HEK293 (cell line): Measurements from ENCODE around the gene TMEM220.

ENCODE experiments used
- CTCF ChIA-PET: fragments of 350-600 bp; formaldehyde crosslinking; extraction: SDS; loops from one replicate; lab custom pipeline; 2021; ENCODE audit warnings: antibody characterized with exemption; lab: Yijun Ruan, JAX
- POLR2A ChIA-PET: fragments of 300-600 bp; formaldehyde crosslinking; extraction: SDS; loops from one replicate; lab custom pipeline; 2020; ENCODE audit warnings: antibody characterized with exemption, inconsistent platforms; lab: Yijun Ruan, JAX
- H3K27ac ChIP-seq: fragments of 200-500 bp; sonication (Bioruptor generic); 2 replicates; pipeline ENCODE4 v1.5.1; 2014; ENCODE audit warnings: low read depth, low read length, control low read depth, inconsistent platforms; ENCODE audit errors: extremely low read depth
- H3K36me3 ChIP-seq, 2 experiments: fragments of 200-500 bp in 1 of 2; sonication (Bioruptor generic) in 1 of 2; 1 replicate in 1 of 2; 2 replicates in 1 of 2; pipeline ENCODE4 v1.5.1; 2014 to 2017; ENCODE audit warnings: inconsistent platforms in 2 of 2, low read length in 2 of 2; ENCODE audit not compliant: control insufficient read depth in 2 of 2, insufficient read depth in 1 of 2
- H3K4me1 ChIP-seq: fragments of 200-500 bp; sonication (Bioruptor generic); 2 replicates; pipeline ENCODE4 v1.5.1; 2014; ENCODE audit warnings: mild to moderate bottlenecking, low read length, inconsistent platforms; ENCODE audit not compliant: control insufficient read depth, insufficient read depth
- H3K4me3 ChIP-seq: 2 replicates; pipeline ENCODE4 v1.5.1; 2011; ENCODE audit warnings: low read depth, mild to moderate bottlenecking, control low read depth, low read length, moderate library complexity
- H3K9me3 ChIP-seq: fragments of 200-500 bp; sonication (Bioruptor generic); 2 replicates; pipeline ENCODE4 v1.5.1; 2014; ENCODE audit warnings: low read depth, low read length, inconsistent platforms; ENCODE audit not compliant: control insufficient read depth, insufficient read depth
- BCL11A ChIP-seq: fragments of 450-650 bp; formaldehyde crosslinking; IDR thresholded peaks from 2 replicates; pipeline ENCODE4 v1.5.1; 2016; ENCODE audit warnings: low read depth, missing biosample characterization, missing genetic modification characterization
- BCL11B ChIP-seq: fragments of 450-650 bp; formaldehyde crosslinking; IDR thresholded peaks from 2 replicates; pipeline ENCODE4 v1.5.1; 2016; ENCODE audit warnings: low read depth, missing biosample characterization, missing genetic modification characterization
- HOXA7 ChIP-seq: sonication (generic); formaldehyde crosslinking; IDR thresholded peaks from 2 replicates; pipeline ENCODE4 v1.8.1; 2022; ENCODE audit warnings: missing genetic modification reagents, borderline replicate concordance
- HOXD13 ChIP-seq: sonication (generic); formaldehyde crosslinking; IDR thresholded peaks from 2 replicates; pipeline ENCODE4 v1.8.0; 2022; ENCODE audit warnings: missing genetic modification reagents, borderline replicate concordance
- KLF16 ChIP-seq: fragments of 450-650 bp; formaldehyde crosslinking; IDR thresholded peaks from 2 replicates; pipeline ENCODE4 v1.5.1; 2017; ENCODE audit warnings: missing biosample characterization, missing genetic modification characterization
- MZF1 ChIP-seq: fragments of 450-650 bp; formaldehyde crosslinking; IDR thresholded peaks from 2 replicates; pipeline ENCODE4 v1.5.1; 2017; ENCODE audit warnings: missing biosample characterization, missing genetic modification characterization, borderline replicate concordance
- SP2 ChIP-seq: fragments of 450-650 bp; formaldehyde crosslinking; IDR thresholded peaks from 2 replicates; pipeline ENCODE4 v1.5.1; 2016; ENCODE audit warnings: missing biosample characterization, missing genetic modification characterization
- WT1 ChIP-seq: fragments of 450-650 bp; formaldehyde crosslinking; IDR thresholded peaks from 2 replicates; pipeline ENCODE4 v1.5.1; 2016; ENCODE audit warnings: missing biosample characterization, missing genetic modification characterization
- ZEB2 ChIP-seq: fragments of 450-650 bp; formaldehyde crosslinking; IDR thresholded peaks from 2 replicates; pipeline ENCODE4 v1.5.1; 2016; ENCODE audit warnings: missing biosample characterization, missing genetic modification characterization
- ZFP3 ChIP-seq: fragments of 450-650 bp; formaldehyde crosslinking; IDR thresholded peaks from 2 replicates; pipeline ENCODE4 v1.5.1; 2016; ENCODE audit warnings: low read depth, missing biosample characterization, missing genetic modification characterization
- ZFP69B ChIP-seq: fragments of 450-650 bp; formaldehyde crosslinking; IDR thresholded peaks from 2 replicates; pipeline ENCODE4 v1.5.1; 2016; ENCODE audit warnings: missing biosample characterization, missing genetic modification characterization
- ZIC2 ChIP-seq: fragments of 450-650 bp; formaldehyde crosslinking; IDR thresholded peaks from 2 replicates; pipeline ENCODE4 v1.5.1; 2016; ENCODE audit warnings: missing biosample characterization, missing genetic modification characterization
- ZNF175 ChIP-seq: fragments of 450-650 bp; formaldehyde crosslinking; IDR thresholded peaks from 2 replicates; pipeline ENCODE4 v1.5.1; 2016; ENCODE audit warnings: missing biosample characterization, missing genetic modification characterization
- ZNF184 ChIP-seq: fragments of 450-650 bp; IDR thresholded peaks from 2 replicates; pipeline ENCODE4 v1.5.1; 2018; ENCODE audit warnings: missing biosample characterization, mild to moderate bottlenecking, missing genetic modification characterization
- ZNF202 ChIP-seq: fragments of 450-650 bp; formaldehyde crosslinking; IDR thresholded peaks from 2 replicates; pipeline ENCODE4 v1.5.1; 2016; ENCODE audit warnings: missing biosample characterization, missing genetic modification characterization, borderline replicate concordance
- ZNF221 ChIP-seq: fragments of 450-650 bp; formaldehyde crosslinking; IDR thresholded peaks from 2 replicates; pipeline ENCODE4 v1.5.1; 2017; ENCODE audit warnings: missing biosample characterization, missing genetic modification characterization, borderline replicate concordance
- ZNF37A ChIP-seq: fragments of 450-650 bp; IDR thresholded peaks from 2 replicates; pipeline ENCODE4 v1.5.1; 2018; ENCODE audit warnings: missing biosample characterization, missing genetic modification characterization
- ZNF426 ChIP-seq: fragments of 450-650 bp; formaldehyde crosslinking; IDR thresholded peaks from 2 replicates; pipeline ENCODE4 v1.5.1; 2017; ENCODE audit warnings: missing biosample characterization, missing genetic modification characterization, mild to moderate bottlenecking, inconsistent platforms, moderate library complexity
- ZNF529 ChIP-seq: fragments of 450-650 bp; formaldehyde crosslinking; IDR thresholded peaks from 2 replicates; pipeline ENCODE4 v1.5.1; 2017; ENCODE audit warnings: missing genetic modification characterization, missing biosample characterization; ENCODE audit not compliant: insufficient replicate concordance
- ZNF571 ChIP-seq: fragments of 450-650 bp; formaldehyde crosslinking; IDR thresholded peaks from 2 replicates; pipeline ENCODE4 v1.5.0; 2017; ENCODE audit warnings: missing biosample characterization, missing genetic modification characterization
- ZNF600 ChIP-seq: fragments of 450-650 bp; formaldehyde crosslinking; IDR thresholded peaks from 2 replicates; pipeline ENCODE4 v1.5.1; 2016; ENCODE audit warnings: missing biosample characterization, missing genetic modification characterization
- ZNF621 ChIP-seq: fragments of 450-650 bp; formaldehyde crosslinking; IDR thresholded peaks from 2 replicates; pipeline ENCODE4 v1.5.1; 2017; ENCODE audit warnings: missing biosample characterization, missing genetic modification characterization
- ZNF701 ChIP-seq: fragments of 450-650 bp; formaldehyde crosslinking; IDR thresholded peaks from 2 replicates; pipeline ENCODE4 v1.5.1; 2016; ENCODE audit warnings: missing biosample characterization, missing genetic modification characterization
- ZXDB ChIP-seq: fragments of 450-650 bp; formaldehyde crosslinking; IDR thresholded peaks from 2 replicates; pipeline ENCODE4 v1.5.1; 2016; ENCODE audit warnings: missing biosample characterization, missing genetic modification characterization
- TF ChIP-seq, protein P1 (sequence below): fragments of 450-650 bp; formaldehyde crosslinking; IDR thresholded peaks from 2 replicates; pipeline ENCODE4 v1.5.1; 2016; ENCODE audit warnings: missing biosample characterization, missing genetic modification characterization
- TF ChIP-seq, protein P2 (sequence below): fragments of 450-650 bp; formaldehyde crosslinking; IDR thresholded peaks from 2 replicates; pipeline ENCODE4 v1.5.1; 2016; ENCODE audit warnings: missing biosample characterization, missing genetic modification characterization
- TF ChIP-seq, protein P3 (sequence below): fragments of 450-650 bp; formaldehyde crosslinking; conservative IDR thresholded peaks from 2 replicates; pipeline ENCODE4 v1.5.1; 2016; ENCODE audit warnings: low read depth, missing biosample characterization, missing genetic modification characterization

Gene TMEM220

DNA sequence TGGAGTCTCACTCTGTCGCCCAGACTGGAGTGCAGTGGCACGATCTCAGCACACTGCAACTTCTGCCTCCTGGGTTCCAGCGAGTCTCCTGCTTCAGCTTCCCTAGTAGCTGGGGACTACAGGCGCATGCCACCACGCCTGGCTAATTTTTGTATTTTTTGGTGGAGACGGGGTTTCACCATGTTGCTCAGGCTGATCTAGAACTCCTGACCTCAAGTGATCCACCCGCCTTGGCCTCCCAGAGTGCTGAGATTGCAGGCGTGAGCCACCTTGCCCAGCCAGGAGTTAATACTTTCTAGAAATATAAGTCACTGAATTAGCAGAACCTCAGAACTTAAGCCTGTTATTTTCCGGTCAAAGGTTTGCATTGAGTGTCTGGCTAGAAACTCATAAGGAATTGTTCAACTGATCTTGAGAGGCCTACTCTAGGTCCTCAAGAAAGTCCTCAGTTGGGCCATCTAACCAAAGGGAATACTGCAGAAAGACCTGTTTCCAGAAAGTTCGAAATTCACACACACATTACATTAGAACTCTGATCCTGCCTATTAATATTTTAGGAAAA, 1.4 kb downstream of the TMEM220 start (continued):
- TF ChIP-seq, protein P1, sequence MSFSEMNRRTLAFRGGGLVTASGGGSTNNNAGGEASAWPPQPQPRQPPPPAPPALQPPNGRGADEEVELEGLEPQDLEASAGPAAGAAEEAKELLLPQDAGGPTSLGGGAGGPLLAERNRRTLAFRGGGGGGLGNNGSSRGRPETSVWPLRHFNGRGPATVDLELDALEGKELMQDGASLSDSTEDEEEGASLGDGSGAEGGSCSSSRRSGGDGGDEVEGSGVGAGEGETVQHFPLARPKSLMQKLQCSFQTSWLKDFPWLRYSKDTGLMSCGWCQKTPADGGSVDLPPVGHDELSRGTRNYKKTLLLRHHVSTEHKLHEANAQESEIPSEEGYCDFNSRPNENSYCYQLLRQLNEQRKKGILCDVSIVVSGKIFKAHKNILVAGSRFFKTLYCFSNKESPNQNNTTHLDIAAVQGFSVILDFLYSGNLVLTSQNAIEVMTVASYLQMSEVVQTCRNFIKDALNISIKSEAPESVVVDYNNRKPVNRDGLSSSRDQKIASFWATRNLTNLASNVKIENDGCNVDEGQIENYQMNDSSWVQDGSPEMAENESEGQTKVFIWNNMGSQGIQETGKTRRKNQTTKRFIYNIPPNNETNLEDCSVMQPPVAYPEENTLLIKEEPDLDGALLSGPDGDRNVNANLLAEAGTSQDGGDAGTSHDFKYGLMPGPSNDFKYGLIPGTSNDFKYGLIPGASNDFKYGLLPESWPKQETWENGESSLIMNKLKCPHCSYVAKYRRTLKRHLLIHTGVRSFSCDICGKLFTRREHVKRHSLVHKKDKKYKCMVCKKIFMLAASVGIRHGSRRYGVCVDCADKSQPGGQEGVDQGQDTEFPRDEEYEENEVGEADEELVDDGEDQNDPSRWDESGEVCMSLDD (tag by site-specific recombination): no peak

DNA sequence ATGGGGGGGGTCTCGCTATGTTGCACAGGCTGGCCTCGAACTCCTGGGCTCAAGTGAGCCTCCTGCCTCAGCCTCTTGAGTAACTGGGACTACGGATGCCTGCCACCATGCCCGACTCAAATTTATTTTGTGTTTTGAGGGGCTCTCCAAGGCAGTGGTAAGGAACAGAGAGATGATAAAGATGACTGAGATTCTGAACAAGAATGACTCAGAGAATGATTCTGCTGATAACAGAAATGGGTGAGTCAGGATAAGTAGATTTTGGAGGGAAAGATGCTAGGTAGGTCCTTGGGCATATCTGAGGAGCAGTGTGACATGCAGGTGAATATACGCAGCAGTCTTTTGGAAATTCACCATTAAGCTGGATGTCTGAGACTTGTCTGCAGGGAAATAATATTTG, 2.6 kb downstream of the TMEM220 start:
- ChIA-PET CTCF (interaction anchor here (0.6 to 3.7 kb wide), 2 partner anchors 10 to 31 kb away, joined by 6 to 17 read pairs; no protein-coding TSS in a partner anchor), POLR2A (no interaction called here)
- no peak for TF ChIP-seq BCL11A (tag by site-specific recombination)
- TF ChIP-seq ZNF426 (tag by site-specific recombination): no peak
- TF ChIP-seq ZNF600 (tag by site-specific recombination): no peak
- TF ChIP-seq ZFP3 (tag by site-specific recombination): no peak
- TF ChIP-seq ZNF37A (tag by site-specific recombination): no peak
- no peak for TF ChIP-seq ZNF175
- no peak for TF ChIP-seq SP2 (tag by site-specific recombination)
- TF ChIP-seq ZIC2: no peak
- no peak for TF ChIP-seq ZNF529 (tag by site-specific recombination)
- no peak for TF ChIP-seq ZNF184 (tag by site-specific recombination)
- no peak for TF ChIP-seq BCL11B
- TF ChIP-seq, protein P2, sequence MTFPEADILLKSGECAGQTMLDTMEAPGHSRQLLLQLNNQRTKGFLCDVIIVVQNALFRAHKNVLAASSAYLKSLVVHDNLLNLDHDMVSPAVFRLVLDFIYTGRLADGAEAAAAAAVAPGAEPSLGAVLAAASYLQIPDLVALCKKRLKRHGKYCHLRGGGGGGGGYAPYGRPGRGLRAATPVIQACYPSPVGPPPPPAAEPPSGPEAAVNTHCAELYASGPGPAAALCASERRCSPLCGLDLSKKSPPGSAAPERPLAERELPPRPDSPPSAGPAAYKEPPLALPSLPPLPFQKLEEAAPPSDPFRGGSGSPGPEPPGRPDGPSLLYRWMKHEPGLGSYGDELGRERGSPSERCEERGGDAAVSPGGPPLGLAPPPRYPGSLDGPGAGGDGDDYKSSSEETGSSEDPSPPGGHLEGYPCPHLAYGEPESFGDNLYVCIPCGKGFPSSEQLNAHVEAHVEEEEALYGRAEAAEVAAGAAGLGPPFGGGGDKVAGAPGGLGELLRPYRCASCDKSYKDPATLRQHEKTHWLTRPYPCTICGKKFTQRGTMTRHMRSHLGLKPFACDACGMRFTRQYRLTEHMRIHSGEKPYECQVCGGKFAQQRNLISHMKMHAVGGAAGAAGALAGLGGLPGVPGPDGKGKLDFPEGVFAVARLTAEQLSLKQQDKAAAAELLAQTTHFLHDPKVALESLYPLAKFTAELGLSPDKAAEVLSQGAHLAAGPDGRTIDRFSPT (tag by site-specific recombination): no peak
- TF ChIP-seq ZNF701 (tag by site-specific recombination): no peak
- Histone ChIP-seq H3K36me3 (no peaks in the 10 kb centered on the region), H3K4me3 (no peak overlapping the region), H3K27ac (no peak overlapping the region), H3K4me1 (no peaks in the 10 kb centered on the region; the same call in 1 of the 2 replicates), H3K9me3 (no peaks in the 10 kb centered on the region)

DNA sequence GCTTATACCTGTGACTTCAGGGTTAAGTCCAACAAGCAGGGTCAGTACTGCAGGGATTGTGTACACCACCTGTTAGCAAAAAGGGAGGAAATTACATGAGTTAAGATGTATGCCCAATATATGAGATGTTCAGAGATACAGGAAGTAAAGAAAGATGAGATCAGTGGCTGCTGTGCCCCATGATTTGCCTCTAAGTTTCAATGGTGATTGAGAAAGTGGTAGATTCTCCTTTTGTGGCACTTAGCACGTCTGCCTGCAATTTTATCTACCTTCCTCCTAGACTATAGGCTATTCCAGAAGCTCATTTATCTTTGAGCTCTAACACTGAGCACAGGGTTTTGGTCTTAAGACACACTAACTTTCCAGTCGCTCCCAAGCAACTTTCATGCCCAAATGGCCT, 3.6 kb downstream of the TMEM220 start:
- ChIA-PET POLR2A (no interaction called here), CTCF (interaction anchor here (1.0 to 3.7 kb wide), 2 partner anchors 11 to 1209 kb away, joined by 4 to 17 read pairs; no protein-coding TSS in a partner anchor)
- Histone ChIP-seq H3K4me1 (no peaks in the 10 kb centered on the region; the same call in 1 of the 2 replicates), H3K27ac (no peak overlapping the region), H3K36me3 (no peaks in the 10 kb centered on the region), H3K9me3 (no peaks in the 10 kb centered on the region), H3K4me3 (no peak overlapping the region)
- TF ChIP-seq ZFP69B (tag by site-specific recombination) (no peak), ZNF221 (no peak), ZNF621 (no peak), ZXDB (no peak), MZF1 (tag by site-specific recombination) (no peak), ZNF202 (no peak), HOXD13 (CRISPR knock-in tag) (no peak), ZEB2 (tag by site-specific recombination) (no peak), HOXA7 (no peak), KLF16 (tag by site-specific recombination) (no peak), WT1 (tag by site-specific recombination) (no peak), ZNF571 (tag by site-specific recombination) (no peak)
- TF ChIP-seq, protein P3, sequence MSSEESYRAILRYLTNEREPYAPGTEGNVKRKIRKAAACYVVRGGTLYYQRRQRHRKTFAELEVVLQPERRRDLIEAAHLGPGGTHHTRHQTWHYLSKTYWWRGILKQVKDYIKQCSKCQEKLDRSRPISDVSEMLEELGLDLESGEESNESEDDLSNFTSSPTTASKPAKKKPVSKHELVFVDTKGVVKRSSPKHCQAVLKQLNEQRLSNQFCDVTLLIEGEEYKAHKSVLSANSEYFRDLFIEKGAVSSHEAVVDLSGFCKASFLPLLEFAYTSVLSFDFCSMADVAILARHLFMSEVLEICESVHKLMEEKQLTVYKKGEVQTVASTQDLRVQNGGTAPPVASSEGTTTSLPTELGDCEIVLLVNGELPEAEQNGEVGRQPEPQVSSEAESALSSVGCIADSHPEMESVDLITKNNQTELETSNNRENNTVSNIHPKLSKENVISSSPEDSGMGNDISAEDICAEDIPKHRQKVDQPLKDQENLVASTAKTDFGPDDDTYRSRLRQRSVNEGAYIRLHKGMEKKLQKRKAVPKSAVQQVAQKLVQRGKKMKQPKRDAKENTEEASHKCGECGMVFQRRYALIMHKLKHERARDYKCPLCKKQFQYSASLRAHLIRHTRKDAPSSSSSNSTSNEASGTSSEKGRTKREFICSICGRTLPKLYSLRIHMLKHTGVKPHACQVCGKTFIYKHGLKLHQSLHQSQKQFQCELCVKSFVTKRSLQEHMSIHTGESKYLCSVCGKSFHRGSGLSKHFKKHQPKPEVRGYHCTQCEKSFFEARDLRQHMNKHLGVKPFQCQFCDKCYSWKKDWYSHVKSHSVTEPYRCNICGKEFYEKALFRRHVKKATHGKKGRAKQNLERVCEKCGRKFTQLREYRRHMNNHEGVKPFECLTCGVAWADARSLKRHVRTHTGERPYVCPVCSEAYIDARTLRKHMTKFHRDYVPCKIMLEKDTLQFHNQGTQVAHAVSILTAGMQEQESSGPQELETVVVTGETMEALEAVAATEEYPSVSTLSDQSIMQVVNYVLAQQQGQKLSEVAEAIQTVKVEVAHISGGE (tag by site-specific recombination): no peak
